H1 (cell line): ENCODE data around the gene KDM6B. TPM values are rescaled to one million over a fixed set of nuclear protein-coding genes. Genes with fewer than 3 reads are reported as not detected.

ENCODE experiments used
- CHD7 ChIP-seq: fragments of 300-600 bp; sonication (generic); IDR thresholded peaks from 2 replicates; pipeline ENCODE4 v1.7.1; 2012; ENCODE audit warnings: low read length, moderate library complexity, mild to moderate bottlenecking, inconsistent platforms; ENCODE audit not compliant: insufficient replicate concordance
- SIX5 ChIP-seq: IDR thresholded peaks from 2 replicates; pipeline ENCODE4 v1.6.1; 2011; ENCODE audit warnings: mild to moderate bottlenecking, low read depth, low read length
- polyA plus RNA-seq, 7 experiments: library from polyadenylated mRNA; depleted of rRNA in 3 of 7; stranded (reverse) in 5 of 7; unstranded in 2 of 7; fragments of >200 nt in 5 of 7; fragments of 200-250 nt in 2 of 7; gene quantifications; 1 replicate in 5 of 7; 2 replicates in 1 of 7; 4 replicates in 1 of 7; pipeline versions ENCODE4 v1.2.1 to v1.2.3, GENCODE V29; 2011 to 2013; ENCODE audit warnings: missing spikeins in 2 of 7, mixed read lengths in 2 of 7
- total RNA-seq: library from RNA; stranded (reverse); fragmentation: NEBNext Ultra II Directional; extraction: Animal tissue kit (Norgen Biotek cat#: 25700); gene quantifications from 2 replicates; pipeline ENCODE4 v1.2.1, GENCODE V29; 2021

Gene KDM6B
- total and polyA plus RNA-seq, 2 of the 8 experiments (the other 6 are each of a cell fraction or from before 2014, with no cell fraction given) = 0.48 to 3.7 TPM

GRCh38 chr17:7792611-7793010, 41.4 kb upstream of the KDM6B start (continued):
- TF ChIP-seq SIX5 (no peak), CHD7 (no peak)
